ENCODE measurements around the gene CPZ. TPM values are rescaled to one million over a fixed set of nuclear protein-coding genes. Genes with fewer than 3 reads are reported as not detected.

The CPZ gene
- total and polyA plus RNA-seq, 2 donors (not counting 1 experiment from before 2014, with no cell fraction given) = not detected

DNA sequence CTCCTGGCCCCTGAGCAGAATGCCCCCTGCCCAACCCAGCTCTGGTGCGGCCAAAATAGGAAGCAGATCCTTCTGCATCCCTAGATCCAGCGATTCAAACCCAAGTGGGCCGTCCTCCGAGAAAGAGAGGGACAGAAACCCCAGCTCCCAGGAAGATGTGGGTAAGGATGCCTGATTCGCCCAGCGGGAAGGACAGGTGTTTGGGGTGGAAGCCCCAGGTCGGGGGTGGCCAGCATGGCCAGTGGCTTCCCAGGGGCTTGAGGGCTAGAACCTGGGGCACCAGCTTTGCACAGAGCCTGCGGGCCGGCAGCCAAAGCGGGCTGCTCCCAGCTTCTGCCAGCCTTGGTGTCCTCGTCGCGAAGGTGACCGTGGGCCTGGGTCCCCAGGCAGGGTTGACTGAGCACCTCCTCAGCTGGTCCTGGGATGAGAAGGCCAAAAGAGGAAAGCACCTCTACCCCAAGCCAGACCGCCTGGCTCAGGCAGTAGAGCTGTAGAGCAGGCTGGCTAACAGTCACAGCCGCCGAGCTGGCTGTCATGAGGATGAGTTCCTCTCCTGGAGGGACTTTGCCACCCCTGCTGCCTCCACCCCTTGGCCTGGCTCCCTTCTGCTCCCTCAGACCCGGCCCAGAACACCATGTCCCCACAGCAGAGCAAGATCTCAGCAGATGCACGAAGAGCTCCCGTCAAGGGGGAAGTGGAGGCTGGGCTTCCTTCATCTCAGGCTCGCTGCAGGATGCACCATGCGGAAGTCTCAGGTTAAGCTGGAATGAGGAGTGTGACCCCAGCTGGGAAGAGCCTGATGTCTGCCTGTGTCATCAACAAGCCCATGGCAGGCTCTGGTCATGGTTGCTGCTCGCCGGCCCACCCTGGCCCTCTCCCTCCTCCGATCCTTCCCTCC, 59.9 kb downstream of the CPZ start:
- intact Hi-C loops (cut with micrococcal nuclease) = no loop called here
- Histone ChIP-seq H2AFZ (ENCODE audit: insufficient read depth, low read depth, low read length, poor library complexity, severe bottlenecking) (no peak overlapping the region), H4K20me1 (ENCODE audit: control insufficient read depth, insufficient read depth, low read length, poor library complexity, severe bottlenecking) (no peaks in the 10 kb centered on the region), H3K9me3 (ENCODE audit: control extremely low read depth in 1 of 3, control insufficient read depth in 2 of 3, insufficient read depth in 1 of 3, low read length in 2 of 3) (peaks cover 0 to 29% (median 0%) of the 10 kb centered on the region in 3 donors), H3K4me2 (replicated peaks; ENCODE audit: low read depth, low read length, poor library complexity, severe bottlenecking) (no peak overlapping the region), H3K79me2 (ENCODE audit: control insufficient read depth, insufficient read depth, low read length) (no peaks in the 10 kb centered on the region), H3K27me3 (replicated peaks in 1 of 4; ENCODE audit: control extremely low read depth in 1 of 4, control insufficient read depth in 3 of 4, insufficient read depth in 4 of 4, low read length in 3 of 4) (no peaks in the 10 kb centered on the region), H3K9ac (ENCODE audit: low read length) (no peak overlapping the region), H3K27ac (ENCODE audit: low read length in 2 of 2) (no peak overlapping the region), H3K4me1 (ENCODE audit: control insufficient read depth in 2 of 2, insufficient read depth in 2 of 2, low read length in 2 of 2) (no peaks in the 10 kb centered on the region), H3K4me3 (ENCODE audit: control extremely low read depth in 1 of 5, extremely low read depth in 1 of 5, insufficient read depth in 1 of 5, low read depth in 2 of 5, low read length in 4 of 5) (no peak overlapping the region), H3K36me3 (replicated peaks in 1 of 2; ENCODE audit: control extremely low read depth in 1 of 2, control insufficient read depth in 1 of 2, extremely low read depth in 1 of 2, insufficient read depth in 2 of 2, low read length in 1 of 2) (no peaks in the 10 kb centered on the region)
- WGBS (ENCODE audit: insufficient coverage) = 65% methylated on average over 18 of the region's 25 CpGs
- ChIA-PET POLR2A (no interaction called here), CTCF (no interaction called here)
- no peaks in the 10 kb centered on the region for H3K4me1 Mint-ChIP-seq
- TF ChIP-seq EZH2 (IDR thresholded peaks at IDR 0.05; ENCODE audit: borderline replicate concordance, insufficient read depth, low read depth, low read length, poor library complexity, severe bottlenecking) = no peak
- TF ChIP-seq, protein P1, sequence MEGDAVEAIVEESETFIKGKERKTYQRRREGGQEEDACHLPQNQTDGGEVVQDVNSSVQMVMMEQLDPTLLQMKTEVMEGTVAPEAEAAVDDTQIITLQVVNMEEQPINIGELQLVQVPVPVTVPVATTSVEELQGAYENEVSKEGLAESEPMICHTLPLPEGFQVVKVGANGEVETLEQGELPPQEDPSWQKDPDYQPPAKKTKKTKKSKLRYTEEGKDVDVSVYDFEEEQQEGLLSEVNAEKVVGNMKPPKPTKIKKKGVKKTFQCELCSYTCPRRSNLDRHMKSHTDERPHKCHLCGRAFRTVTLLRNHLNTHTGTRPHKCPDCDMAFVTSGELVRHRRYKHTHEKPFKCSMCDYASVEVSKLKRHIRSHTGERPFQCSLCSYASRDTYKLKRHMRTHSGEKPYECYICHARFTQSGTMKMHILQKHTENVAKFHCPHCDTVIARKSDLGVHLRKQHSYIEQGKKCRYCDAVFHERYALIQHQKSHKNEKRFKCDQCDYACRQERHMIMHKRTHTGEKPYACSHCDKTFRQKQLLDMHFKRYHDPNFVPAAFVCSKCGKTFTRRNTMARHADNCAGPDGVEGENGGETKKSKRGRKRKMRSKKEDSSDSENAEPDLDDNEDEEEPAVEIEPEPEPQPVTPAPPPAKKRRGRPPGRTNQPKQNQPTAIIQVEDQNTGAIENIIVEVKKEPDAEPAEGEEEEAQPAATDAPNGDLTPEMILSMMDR (IDR thresholded peaks at IDR 0.05) = no peak
- H3K27me3 Mint-ChIP-seq = peaks cover 6% of the 10 kb centered on the region
- no peak overlapping the region for H3K4me3 Mint-ChIP-seq
- DNase-seq (no peak), ATAC-seq (ENCODE audit: low read depth) (no peak)
- H3K9me3 Mint-ChIP-seq (ENCODE audit: insufficient read depth) = peaks cover 2% of the 10 kb centered on the region
- H3K27ac Mint-ChIP-seq = no peak overlapping the region

DNA sequence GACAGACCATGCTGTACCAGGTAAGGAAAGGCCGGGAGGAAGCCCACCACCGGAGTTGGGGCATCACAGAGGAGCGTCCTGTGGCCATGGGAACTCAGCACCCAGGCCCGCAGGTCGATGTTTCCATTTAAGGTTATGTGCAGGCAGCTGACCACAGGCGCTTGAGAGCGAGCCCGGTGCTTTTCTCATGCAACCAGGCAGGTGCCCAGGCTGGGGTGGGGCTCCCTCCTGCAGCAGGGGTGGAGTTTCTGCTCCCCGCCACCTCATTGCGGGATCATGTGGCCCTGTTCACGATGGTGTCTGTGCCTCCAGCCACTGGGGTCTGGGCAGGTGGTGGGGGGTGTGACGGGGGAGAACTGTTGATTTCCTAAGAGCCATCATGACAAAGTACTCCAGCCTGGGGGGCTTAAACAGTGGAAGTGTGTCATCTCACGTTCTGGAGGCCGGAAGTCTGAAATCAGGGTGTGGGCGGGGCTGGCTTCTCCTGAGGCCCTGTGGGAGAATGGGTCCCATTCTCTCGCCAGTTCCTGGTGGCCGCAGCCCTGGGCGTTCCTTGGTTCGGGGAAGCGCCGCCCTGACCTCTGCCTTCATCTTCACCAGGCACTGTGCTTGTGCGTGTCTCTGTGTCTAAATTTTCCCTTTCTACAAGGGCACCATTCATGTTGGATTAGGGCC, 60.9 kb downstream of the CPZ start:
- H3K4me1 Mint-ChIP-seq = no peaks in the 10 kb centered on the region
- Histone ChIP-seq H3K36me3 (replicated peaks in 1 of 2; ENCODE audit: control extremely low read depth in 1 of 2, control insufficient read depth in 1 of 2, extremely low read depth in 1 of 2, insufficient read depth in 2 of 2, low read length in 1 of 2) (no peaks in the 10 kb centered on the region), H3K27me3 (replicated peaks in 1 of 4; ENCODE audit: control extremely low read depth in 1 of 4, control insufficient read depth in 3 of 4, insufficient read depth in 4 of 4, low read length in 3 of 4) (no peaks in the 10 kb centered on the region), H3K27ac (ENCODE audit: low read length in 2 of 2) (no peak overlapping the region), H3K9me3 (ENCODE audit: control extremely low read depth in 1 of 3, control insufficient read depth in 2 of 3, insufficient read depth in 1 of 3, low read length in 2 of 3) (peaks cover 0 to 29% (median 0%) of the 10 kb centered on the region in 3 donors), H3K9ac (ENCODE audit: low read length) (no peak overlapping the region), H3K4me2 (replicated peaks; ENCODE audit: low read depth, low read length, poor library complexity, severe bottlenecking) (no peak overlapping the region), H4K20me1 (ENCODE audit: control insufficient read depth, insufficient read depth, low read length, poor library complexity, severe bottlenecking) (no peaks in the 10 kb centered on the region), H3K4me3 (ENCODE audit: control extremely low read depth in 1 of 5, extremely low read depth in 1 of 5, insufficient read depth in 1 of 5, low read depth in 2 of 5, low read length in 4 of 5) (no peak overlapping the region), H3K79me2 (ENCODE audit: control insufficient read depth, insufficient read depth, low read length) (no peaks in the 10 kb centered on the region), H2AFZ (ENCODE audit: insufficient read depth, low read depth, low read length, poor library complexity, severe bottlenecking) (no peak overlapping the region), H3K4me1 (ENCODE audit: control insufficient read depth in 2 of 2, insufficient read depth in 2 of 2, low read length in 2 of 2) (no peaks in the 10 kb centered on the region)
- TF ChIP-seq, protein P1 (IDR thresholded peaks at IDR 0.05) = no peak
- TF ChIP-seq EZH2 (IDR thresholded peaks at IDR 0.05; ENCODE audit: borderline replicate concordance, insufficient read depth, low read depth, low read length, poor library complexity, severe bottlenecking) = no peak
- peaks cover 13% of the 10 kb centered on the region for H3K27me3 Mint-ChIP-seq
- POLR2A ChIA-PET = no interaction called here
- 81% methylated on average over 21 of the region's 22 CpGs for WGBS (ENCODE audit: insufficient coverage)
- ATAC-seq (ENCODE audit: low read depth) (no peak), DNase-seq (no peak)
- peaks cover 2% of the 10 kb centered on the region for H3K9me3 Mint-ChIP-seq (ENCODE audit: insufficient read depth)
- H3K27ac Mint-ChIP-seq = no peak overlapping the region
- CTCF ChIA-PET = no interaction called here
- intact Hi-C loops (cut with micrococcal nuclease) = no loop called here
- no peak overlapping the region for H3K4me3 Mint-ChIP-seq
